Ovary (tissue), 3 donors: Measurements from ENCODE around the gene UIMC1.

Experiments
- CTCF ChIP-seq, 3 donors: fragments of 450-650 bp in 2 of 3; fragments of 200-600 bp in 1 of 3; IDR thresholded peaks; one replicate each; pipeline versions ENCODE4 v1.5.1 to v1.8.0; 2016 to 2022; ENCODE audit warnings: antibody characterized with exemption in 3 of 3, mild to moderate bottlenecking in 1 of 3
- EP300 ChIP-seq: sonication (generic); formaldehyde crosslinking; IDR thresholded peaks from one replicate; pipeline ENCODE4 v1.6.1; 2017; ENCODE audit warnings: antibody characterized with exemption
- POLR2A ChIP-seq: fragments of 450-650 bp; IDR thresholded peaks from one replicate; pipeline ENCODE4 v1.6.1; 2017; ENCODE audit warnings: antibody characterized with exemption, mild to moderate bottlenecking, moderate library complexity
- donor health status: DM: no; HTN: no; CAD: no.

- TF ChIP-seq CTCF (IDR thresholded peaks at IDR 0.05) (no peak), POLR2A (peak; percentile 34), EP300 (no peak)
These were observed at the start of gene UIMC1 for GRCh38 chr5:177006265-177006972.
